Spleen (tissue), 7 donors: ENCODE data around the gene KLHL40.

Experiments used
- POLR2A ChIP-seq, 3 donors: fragments of 450-650 bp; IDR thresholded peaks; one replicate each; pipeline ENCODE4 v1.5.1; 2017; ENCODE audit warnings: antibody characterized with exemption in 3 of 3, mild to moderate bottlenecking in 1 of 3
- POLR2AphosphoS5 ChIP-seq, 3 donors: sonication (generic); formaldehyde crosslinking; IDR thresholded peaks; one replicate each; pipeline ENCODE4 v1.5.1; 2017; ENCODE audit warnings: antibody characterized with exemption in 3 of 3
- TF ChIP-seq, protein P1 (sequence below), 11 experiments: fragments of 200-600 bp in 7 of 11; fragments of 450-650 bp in 4 of 11; sonication (generic) in 4 of 11; IDR thresholded peaks in 8 of 11; conservative IDR thresholded peaks in 3 of 11; 1 replicate in 7 of 11; 2 replicates in 4 of 11; pipeline versions ENCODE4 v1.4.0 to v1.8.0; 2016 to 2021; ENCODE audit warnings: antibody characterized with exemption in 11 of 11, inconsistent platforms in 4 of 11, mild to moderate bottlenecking in 1 of 11
- donor health status: DM: no; HTN: no; CAD: no; lungs with moderate emphysema.
- donor health status: DM: no; HTN: no; CAD: no.
- donor health status: DM: no; HTN: no; CAD: no.

DNA sequence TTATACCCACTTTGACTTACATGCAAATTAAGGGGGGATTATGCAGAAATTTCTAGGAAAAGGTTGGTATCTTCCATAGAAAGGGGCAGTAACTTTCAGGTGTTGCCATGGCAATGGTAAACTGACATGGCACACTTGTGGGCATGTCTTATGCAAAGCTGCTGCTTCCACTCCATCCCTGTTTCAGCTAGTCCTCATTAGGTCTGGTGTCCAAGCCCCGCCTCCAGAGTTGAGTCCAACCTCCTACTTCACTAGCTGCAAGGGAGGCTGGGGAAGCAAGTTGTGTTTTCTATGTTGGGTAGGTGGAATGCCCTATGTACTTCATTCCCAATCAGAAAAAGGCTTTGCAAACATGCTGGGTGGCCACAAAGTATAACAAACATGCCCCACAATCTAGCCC is 14.7 kb upstream of the KLHL40 start:
- TF ChIP-seq POLR2A (IDR thresholded peaks at IDR 0.05): no peak
- TF ChIP-seq, protein P1, sequence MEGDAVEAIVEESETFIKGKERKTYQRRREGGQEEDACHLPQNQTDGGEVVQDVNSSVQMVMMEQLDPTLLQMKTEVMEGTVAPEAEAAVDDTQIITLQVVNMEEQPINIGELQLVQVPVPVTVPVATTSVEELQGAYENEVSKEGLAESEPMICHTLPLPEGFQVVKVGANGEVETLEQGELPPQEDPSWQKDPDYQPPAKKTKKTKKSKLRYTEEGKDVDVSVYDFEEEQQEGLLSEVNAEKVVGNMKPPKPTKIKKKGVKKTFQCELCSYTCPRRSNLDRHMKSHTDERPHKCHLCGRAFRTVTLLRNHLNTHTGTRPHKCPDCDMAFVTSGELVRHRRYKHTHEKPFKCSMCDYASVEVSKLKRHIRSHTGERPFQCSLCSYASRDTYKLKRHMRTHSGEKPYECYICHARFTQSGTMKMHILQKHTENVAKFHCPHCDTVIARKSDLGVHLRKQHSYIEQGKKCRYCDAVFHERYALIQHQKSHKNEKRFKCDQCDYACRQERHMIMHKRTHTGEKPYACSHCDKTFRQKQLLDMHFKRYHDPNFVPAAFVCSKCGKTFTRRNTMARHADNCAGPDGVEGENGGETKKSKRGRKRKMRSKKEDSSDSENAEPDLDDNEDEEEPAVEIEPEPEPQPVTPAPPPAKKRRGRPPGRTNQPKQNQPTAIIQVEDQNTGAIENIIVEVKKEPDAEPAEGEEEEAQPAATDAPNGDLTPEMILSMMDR (IDR thresholded peaks at IDR 0.05 in 8 of 11, conservative IDR thresholded peaks at IDR 0.05 in 3 of 11): no peak
- TF ChIP-seq POLR2AphosphoS5 (IDR thresholded peaks at IDR 0.05): no peak
